GM18907 (cell line): ENCODE results near the gene SCGB2B2.
A peak's percentile ranks its signal among the peaks of the same experiment; 100 is the strongest.
"Not testable (repeated sequence)": the region's sequence is repeated elsewhere in the genome, so short reads cannot be mapped to it uniquely, and the experiment has no call there.

Experiments
- ATAC-seq: cut with Tn5 transposase; IDR thresholded peaks from one replicate; pipeline ENCODE4 v1.9.1; 2021; ENCODE audit warnings: mild to moderate bottlenecking, moderate library complexity; ENCODE audit not compliant: unreplicated experiment

Gene SCGB2B2

GRCh38 chr19:34676697-34677385 lies at the start of gene SCGB2B2:
Gene SCGB2B2 (minus strand): TSS chr19:34677159. CDS start chr19:34594563, 82,596 bp downstream.
- peak; percentile 59 for ATAC-seq

- no peak for ATAC-seq
These were observed 48.4 kb upstream of the SCGB2B2 start for GRCh38 chr19:34725400-34725799.

- ATAC-seq = no peak
These were observed 45.4 kb upstream of the SCGB2B2 start for GRCh38 chr19:34722353-34722752.

- no peak for ATAC-seq
These were observed 38.4 kb upstream of the SCGB2B2 start for GRCh38 chr19:34715357-34715756.

- no peak for ATAC-seq
These were observed 36.3 kb upstream of the SCGB2B2 start for GRCh38 chr19:34713262-34713637.

GRCh38 chr19:34712395-34713261 lies 35.7 kb upstream of the SCGB2B2 start:
- ATAC-seq = no peak

GRCh38 chr19:34711890-34712289 lies 34.9 kb upstream of the SCGB2B2 start:
- ATAC-seq = no peak

- no peak for ATAC-seq
These were observed 30.7 kb upstream of the SCGB2B2 start for GRCh38 chr19:34707661-34708060.

GRCh38 chr19:34692549-34692948 lies 15.6 kb upstream of the SCGB2B2 start:
- no peak for ATAC-seq

GRCh38 chr19:34690372-34690771 lies 13.4 kb upstream of the SCGB2B2 start:
- ATAC-seq = no peak

- no peak for ATAC-seq
These were observed 11.6 kb upstream of the SCGB2B2 start for GRCh38 chr19:34688592-34688991.

GRCh38 chr19:34687348-34687747 lies 10.4 kb upstream of the SCGB2B2 start:
- no peak for ATAC-seq

- ATAC-seq = no peak
These were observed 9.5 kb upstream of the SCGB2B2 start for GRCh38 chr19:34686455-34686854.

- not testable (repeated sequence) for ATAC-seq
These were observed 8.3 kb upstream of the SCGB2B2 start for GRCh38 chr19:34685266-34685665.

- ATAC-seq = no peak
These were observed 4.5 kb upstream of the SCGB2B2 start for GRCh38 chr19:34681478-34681877.

- no peak for ATAC-seq
These were observed 1.5 kb upstream of the SCGB2B2 start for GRCh38 chr19:34678421-34678820.

- no peak for ATAC-seq
These were observed 1.1 kb upstream of the SCGB2B2 start for GRCh38 chr19:34678085-34678412.

- peak; percentile 92 for ATAC-seq
These were observed 576 bp upstream of the SCGB2B2 start, which contains the start of gene ZNF302 for GRCh38 chr19:34677386-34678084. Gene ZNF302 (plus strand): TSS chr19:34677678. CDS start chr19:34678805, 1,127 bp downstream.

GRCh38 chr19:34675919-34676318 lies 1.0 kb downstream of the SCGB2B2 start:
- ATAC-seq = no peak

GRCh38 chr19:34675250-34675649 lies 1.7 kb downstream of the SCGB2B2 start:
- ATAC-seq = no peak

GRCh38 chr19:34673590-34673989 lies 3.4 kb downstream of the SCGB2B2 start:
- ATAC-seq = no peak

- no peak for ATAC-seq
These were observed 5.0 kb downstream of the SCGB2B2 start for GRCh38 chr19:34671972-34672371.
